K562 (cell line): ENCODE results near the gene CAMK2G. TPM values are rescaled to one million over a fixed set of nuclear protein-coding genes. Genes with fewer than 3 reads are reported as not detected.

Experiments
- ATAC-seq: fragments of 200-7000 bp; cut with Tn5 transposase; 3 replicates; pipeline ENCODE4 v1.9.1; 2020; ENCODE audit warnings: moderate library complexity
- BruUV-seq: library from RNA; stranded (reverse); fragments of 400-500 nt; replicated peaks from 2 replicates; lab custom pipeline; 2021; lab: Mats Ljungman, UMichigan
- CTCF ChIA-PET: fragments of 300-600 bp; formaldehyde crosslinking; extraction: SDS; loops from one replicate; lab custom pipeline; 2021; ENCODE audit warnings: low intra/inter-chr PET ratio; lab: Yijun Ruan, JAX
- POLR2A ChIA-PET: fragments of 300-600, 350-650 bp; sonication (Branson Sonifier 250); formaldehyde crosslinking; extraction: SDS; loops from one replicate; lab custom pipeline; 2021; ENCODE audit warnings: antibody characterized with exemption, inconsistent platforms; lab: Yijun Ruan, JAX
- DNase-seq, 4 experiments: peaks; one replicate each; pipeline versions ENCODE4 v3.0.0 to v3.0.0-alpha.2; 2011 to 2018; ENCODE audit warnings: low spot score in 3 of 4, mixed read lengths in 3 of 4; ENCODE audit errors: extremely low read depth in 1 of 4
- FAIRE-seq: peaks from 2 replicates; lab custom pipeline; 2011; peaks lifted over from hg19 to GRCh38; lab: Jason Lieb, UNC
- H2AFZ ChIP-seq: 2 replicates; pipeline ENCODE4 v1.6.0; 2011; ENCODE audit warnings: low read depth, low read length, control low read depth, inconsistent platforms
- H3K27ac ChIP-seq: fragments of 200-600 bp; 3 replicates; pipeline ENCODE4 v1.8.0; 2011; ENCODE audit warnings: low read depth, mild to moderate bottlenecking, control low read depth, inconsistent platforms, low read length, moderate library complexity, mixed read lengths; ENCODE audit errors: extremely low read depth
- H3K27me3 ChIP-seq, 2 experiments: fragments of 300-600 bp in 1 of 2; 2 replicates in 1 of 2; 3 replicates in 1 of 2; pipeline versions ENCODE4 v1.6.0 to v1.8.0; 2011; ENCODE audit warnings: inconsistent platforms in 2 of 2, low read length in 2 of 2, mild to moderate bottlenecking in 1 of 2, mixed read lengths in 1 of 2, moderate library complexity in 1 of 2; ENCODE audit not compliant: control insufficient read depth in 2 of 2, insufficient read depth in 2 of 2
- H3K36me3 ChIP-seq: fragments of 300-600 bp; 3 replicates; pipeline ENCODE4 v1.8.0; 2011; ENCODE audit warnings: mild to moderate bottlenecking, low read length, inconsistent platforms; ENCODE audit not compliant: control insufficient read depth, insufficient read depth
- H3K4me1 ChIP-seq, 2 experiments: fragments of 200-600 bp in 1 of 2; replicated peaks in 1 of 2; 2 replicates in 1 of 2; 3 replicates in 1 of 2; pipeline versions ENCODE4 v1.5.1 to v1.8.0; 2011; ENCODE audit warnings: inconsistent platforms in 2 of 2, low read length in 2 of 2, mild to moderate bottlenecking in 1 of 2, mixed read lengths in 1 of 2, moderate library complexity in 1 of 2; ENCODE audit not compliant: control insufficient read depth in 2 of 2, insufficient read depth in 2 of 2
- H3K4me2 ChIP-seq: 2 replicates; pipeline ENCODE4 v1.6.1; 2011; ENCODE audit warnings: low read length, control low read depth, inconsistent platforms, mixed read lengths; ENCODE audit not compliant: insufficient read depth
- H3K4me3 ChIP-seq: fragments of 200-600 bp; sonication (generic), shearing (Covaris generic); 2 replicates; pipeline ENCODE4 v1.5.1; 2016; ENCODE audit warnings: control low read depth, inconsistent platforms
- H3K79me2 ChIP-seq: fragments of 200-600 bp; 3 replicates; pipeline ENCODE4 v1.8.0; 2011; ENCODE audit warnings: low read length, inconsistent platforms; ENCODE audit not compliant: control insufficient read depth, insufficient read depth
- H3K9ac ChIP-seq, 2 experiments: 2 replicates each; pipeline versions ENCODE4 v1.6.0 to v1.6.1; 2011; ENCODE audit warnings: low read depth in 2 of 2, low read length in 2 of 2, control low read depth in 1 of 2, inconsistent platforms in 1 of 2, mild to moderate bottlenecking in 1 of 2, mixed read lengths in 1 of 2; ENCODE audit not compliant: insufficient read depth in 1 of 2
- H3K9me1 ChIP-seq: one replicate; pipeline ENCODE4 v1.6.0; 2011; ENCODE audit warnings: inconsistent platforms, mild to moderate bottlenecking, low read length, moderate library complexity; ENCODE audit not compliant: control insufficient read depth, insufficient read depth
- H3K9me3 ChIP-seq: replicated peaks from 2 replicates; pipeline ENCODE4 v1.5.1; 2011; ENCODE audit warnings: low read depth, low read length, inconsistent platforms; ENCODE audit not compliant: control insufficient read depth, insufficient read depth
- H4K20me1 ChIP-seq: replicated peaks from 2 replicates; pipeline ENCODE4 v1.6.1; 2011; ENCODE audit warnings: low read length, inconsistent platforms, mixed read lengths; ENCODE audit not compliant: control insufficient read depth, insufficient read depth
- ZFP36 ChIP-seq: fragments of 150-350 bp; IDR thresholded peaks from 2 replicates; pipeline ENCODE4 v1.6.1; 2018; ENCODE audit warnings: low read length, low read depth; ENCODE audit not compliant: partially characterized antibody
- WGBS: fragments of 100-300 bp; shearing (Covaris generic); methylation state at CpG from one replicate; pipeline ENCODE4 v1.1.6; 2016; ENCODE audit warnings: low coverage, mixed read lengths; ENCODE audit not compliant: insufficient coverage; ENCODE audit errors: missing lambda C conversion rate; 5-methylcytosine and 5-hydroxymethylcytosine counted together
- in situ Hi-C: fragments of 300-500 bp; cut with MboI; formaldehyde crosslinking; loops from 4 replicates; pipeline ENCODE4 v1.15.0; 2018; ENCODE audit warnings: inconsistent platforms, mixed read lengths
- intact Hi-C: fragments of 100-400 bp; cut with micrococcal nuclease; formaldehyde crosslinking; loops from 2 replicates; pipeline ENCODE4 v1.14.2; 2022
- polyA plus RNA-seq, 8 experiments: library from polyadenylated mRNA; depleted of rRNA in 4 of 8; stranded (reverse) in 5 of 8; unstranded in 3 of 8; fragments of >200 nt; fragmentation: Nextera tagmentation in 2 of 8; fragmentation: Illumina TruSeq in 1 of 8; extraction: Ambion mirVana in 2 of 8; extraction: Trizol in 1 of 8; gene quantifications; 2 replicates each; pipeline versions ENCODE4 v1.2.1 to v1.2.3, GENCODE V29; 2011 to 2014; ENCODE audit warnings: inconsistent platforms in 1 of 8, missing spikeins in 1 of 8
- total RNA-seq, 7 experiments: library from RNA; depleted of rRNA in 6 of 7; stranded (reverse); fragments of >200 nt in 6 of 7; fragmentation: Illumina TruSeq in 2 of 7; extraction: Trizol in 2 of 7; gene quantifications; 2 replicates each; pipeline versions ENCODE4 v1.2.1 to v1.2.3, GENCODE V29; 2011 to 2021; ENCODE audit warnings: low replicate concordance in 1 of 7
- TF ChIP-seq, protein P1 (sequence below): fragments of 450-650 bp; IDR thresholded peaks from 2 replicates; pipeline ENCODE4 v1.6.1; 2017; ENCODE audit warnings: antibody characterized with exemption

CAMK2G gene
- total and polyA plus RNA-seq, 9 of the 15 experiments (the other 6 are each of a cell fraction or from before 2014, with no cell fraction given) = 9.0 to 37.9 (median 32.6) TPM

DNA sequence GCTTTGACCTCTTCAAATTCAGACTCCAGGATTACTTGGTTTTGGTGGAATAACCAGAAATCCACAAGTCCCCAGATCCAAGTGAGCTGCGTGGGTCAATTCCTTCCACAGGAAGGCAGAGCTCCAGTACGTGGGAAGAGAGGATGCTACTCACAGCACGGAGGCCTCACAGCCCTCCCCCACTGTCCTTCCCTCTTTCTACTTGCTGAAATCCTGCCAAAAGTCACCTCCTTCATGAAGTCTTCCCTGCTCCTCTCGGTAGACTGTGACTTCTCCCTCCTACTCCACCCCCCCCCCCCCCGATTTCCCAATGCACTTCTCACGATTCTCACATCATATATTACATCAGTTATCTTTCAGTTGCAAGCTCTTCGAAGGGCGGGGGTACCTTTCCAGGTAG, 12.3 kb downstream of the CAMK2G start:
- H3K36me3 ChIP-seq = peaks cover 77% of the 10 kb centered on the region
- POLR2A ChIA-PET = interaction anchor here (0.7 to 2.5 kb wide), 7 partner anchors 10 to 322 kb away, joined by 3 to 8 read pairs (median 3); no protein-coding TSS in a partner anchor
- in situ Hi-C loops (no loop called here), intact Hi-C loops (no loop called here)
- FAIRE-seq (no peak), ATAC-seq (no peak), DNase-seq (no peak)
- H2AFZ ChIP-seq = no peak overlapping the region
- no peak overlapping the region for H3K27ac ChIP-seq
- H3K4me2 ChIP-seq = no peak overlapping the region
- BruUV-seq = no TSS peak
- no peak overlapping the region for H3K4me3 ChIP-seq
- WGBS = 69% methylated on average over 5 of the region's 8 CpGs
- peaks cover 3% of the 10 kb centered on the region for H3K9me1 ChIP-seq
- H3K9ac ChIP-seq = no peak overlapping the region
- H3K9me3 ChIP-seq = no peaks in the 10 kb centered on the region
- H4K20me1 ChIP-seq = peaks cover 5% of the 10 kb centered on the region; the same call in 1 of the 2 replicates
- CTCF ChIA-PET = no interaction called here
- peaks cover 15 to 24% of the 10 kb centered on the region in 2 experiments for H3K4me1 ChIP-seq
- no peaks in the 10 kb centered on the region for H3K27me3 ChIP-seq
- no peaks in the 10 kb centered on the region; the same call in 2 of the 3 replicates for H3K79me2 ChIP-seq
- TF ChIP-seq, protein P1, sequence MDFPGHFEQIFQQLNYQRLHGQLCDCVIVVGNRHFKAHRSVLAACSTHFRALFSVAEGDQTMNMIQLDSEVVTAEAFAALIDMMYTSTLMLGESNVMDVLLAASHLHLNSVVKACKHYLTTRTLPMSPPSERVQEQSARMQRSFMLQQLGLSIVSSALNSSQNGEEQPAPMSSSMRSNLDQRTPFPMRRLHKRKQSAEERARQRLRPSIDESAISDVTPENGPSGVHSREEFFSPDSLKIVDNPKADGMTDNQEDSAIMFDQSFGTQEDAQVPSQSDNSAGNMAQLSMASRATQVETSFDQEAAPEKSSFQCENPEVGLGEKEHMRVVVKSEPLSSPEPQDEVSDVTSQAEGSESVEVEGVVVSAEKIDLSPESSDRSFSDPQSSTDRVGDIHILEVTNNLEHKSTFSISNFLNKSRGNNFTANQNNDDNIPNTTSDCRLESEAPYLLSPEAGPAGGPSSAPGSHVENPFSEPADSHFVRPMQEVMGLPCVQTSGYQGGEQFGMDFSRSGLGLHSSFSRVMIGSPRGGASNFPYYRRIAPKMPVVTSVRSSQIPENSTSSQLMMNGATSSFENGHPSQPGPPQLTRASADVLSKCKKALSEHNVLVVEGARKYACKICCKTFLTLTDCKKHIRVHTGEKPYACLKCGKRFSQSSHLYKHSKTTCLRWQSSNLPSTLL = no peak
- TF ChIP-seq ZFP36 = peak; percentile 66
- TF ChIP-seq, all 486 proteins: peak for 1
